GM18517 (cell line): Measurements from ENCODE around the gene JAZF1.

Experiments used
- ATAC-seq: cut with Tn5 transposase; IDR thresholded peaks from one replicate; pipeline ENCODE4 v1.9.1; 2021; ENCODE audit warnings: mild to moderate bottlenecking, moderate library complexity; ENCODE audit not compliant: unreplicated experiment

Gene JAZF1

DNA sequence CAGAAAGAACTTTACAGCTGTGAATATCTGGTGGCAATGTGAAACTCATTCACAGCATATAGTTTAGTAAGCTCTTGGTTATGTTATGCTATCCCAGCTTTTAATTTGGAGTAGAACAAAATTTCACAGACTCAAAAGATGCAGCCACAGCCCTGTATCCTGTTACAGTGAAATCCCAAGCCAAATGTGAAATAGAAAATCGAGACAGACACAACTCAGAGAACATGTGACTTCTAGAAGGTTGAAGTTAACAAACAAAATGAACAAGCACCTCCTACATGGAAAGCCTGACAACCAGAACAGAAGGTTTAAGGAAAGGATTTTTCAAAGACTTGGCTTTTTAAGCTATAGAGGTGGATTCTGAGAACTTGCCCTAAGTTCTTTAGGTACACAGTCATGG is 39.6 kb downstream of the JAZF1 start:
- ATAC-seq = no peak

DNA sequence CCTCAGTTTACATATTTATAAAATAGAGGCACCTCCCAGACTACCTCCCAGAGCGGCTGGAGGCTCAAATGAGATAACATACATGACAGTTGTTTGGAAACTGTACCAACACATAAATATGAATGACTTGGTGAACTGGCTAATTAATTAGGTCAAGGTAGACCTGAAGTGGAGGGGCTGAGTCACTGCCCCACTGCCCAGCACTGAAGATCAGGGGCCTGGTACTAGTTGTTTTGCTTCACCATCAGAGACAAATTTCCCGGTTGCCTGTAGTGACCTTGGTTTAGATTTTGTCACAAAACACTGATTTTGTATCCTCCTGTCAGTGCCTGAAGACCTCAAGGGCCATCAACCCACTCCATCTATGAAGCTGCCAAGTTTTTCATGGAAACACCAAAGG is 41.8 kb downstream of the JAZF1 start:
- no peak for ATAC-seq

GRCh38 chr7:28137463-28137862 is 43.1 kb downstream of the JAZF1 start:
- ATAC-seq = no peak

DNA sequence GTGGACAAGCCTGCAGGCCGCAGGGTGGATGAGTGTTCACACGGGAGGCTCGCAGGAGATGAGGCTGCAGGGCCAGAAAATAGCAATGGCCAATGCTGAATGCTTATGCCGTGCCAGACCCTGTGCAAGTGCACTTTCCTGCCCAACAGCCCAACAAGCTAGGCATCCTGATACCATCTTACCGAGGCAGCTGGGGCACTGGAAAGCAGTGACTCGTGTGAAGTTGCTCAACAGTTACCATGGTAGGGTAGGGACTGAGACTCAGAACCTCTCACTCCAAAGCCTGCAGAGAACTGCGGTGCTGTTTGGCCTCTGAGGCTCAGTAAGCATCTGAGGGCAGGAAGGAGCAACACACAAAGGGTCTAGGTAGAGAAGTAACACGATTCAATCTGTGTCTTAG is 43.7 kb downstream of the JAZF1 start:
- ATAC-seq = no peak

GRCh38 chr7:28136420-28136819 is 44.2 kb downstream of the JAZF1 start:
- ATAC-seq = no peak

DNA sequence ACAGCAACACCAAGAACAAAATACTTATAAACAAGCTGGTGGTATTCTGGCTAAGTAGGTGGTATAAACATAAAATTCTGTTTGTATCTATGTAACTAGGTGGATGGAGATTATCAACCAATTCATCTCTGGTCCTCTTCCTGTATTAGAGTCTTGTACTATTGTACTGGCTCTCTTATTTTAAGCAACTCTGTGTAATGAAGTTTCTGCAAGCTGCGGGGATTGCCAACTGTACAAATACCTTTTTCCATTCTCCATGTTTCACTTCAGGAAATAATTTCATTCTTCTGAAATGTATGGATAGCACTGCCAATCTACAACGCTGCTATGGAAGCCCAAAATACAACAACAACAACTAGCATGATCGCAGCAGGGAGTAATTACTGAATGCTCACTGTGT is 44.8 kb downstream of the JAZF1 start:
- no peak for ATAC-seq

DNA sequence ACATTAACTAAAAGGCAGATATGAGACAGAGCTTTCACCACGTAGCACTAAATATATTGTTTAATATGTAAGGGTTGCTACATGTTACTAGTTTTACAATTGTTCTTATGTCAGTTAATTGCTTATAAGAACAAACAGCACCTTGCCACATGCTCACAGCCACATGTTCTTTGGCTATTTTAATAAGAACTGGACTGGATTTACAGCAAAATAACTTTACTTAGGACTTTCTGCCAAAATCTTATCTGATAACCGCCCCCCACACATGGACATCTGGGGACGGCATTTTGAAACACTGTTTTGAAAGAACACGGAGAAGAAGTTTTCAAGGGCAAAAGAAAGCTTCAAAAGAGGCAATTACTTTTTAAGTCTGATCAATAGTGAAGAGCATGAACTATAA is 45.3 kb downstream of the JAZF1 start:
- no peak for ATAC-seq

GRCh38 chr7:28133872-28134271 is 46.7 kb downstream of the JAZF1 start:
- no peak for ATAC-seq

- ATAC-seq = no peak
Measured at GRCh38 chr7:28132959-28133870, 47.4 kb downstream of the JAZF1 start.

- no peak for ATAC-seq
Measured at GRCh38 chr7:28130277-28130676, 50.3 kb downstream of the JAZF1 start.

- no peak for ATAC-seq
Measured at GRCh38 chr7:28128608-28129007, 52.0 kb downstream of the JAZF1 start.

DNA sequence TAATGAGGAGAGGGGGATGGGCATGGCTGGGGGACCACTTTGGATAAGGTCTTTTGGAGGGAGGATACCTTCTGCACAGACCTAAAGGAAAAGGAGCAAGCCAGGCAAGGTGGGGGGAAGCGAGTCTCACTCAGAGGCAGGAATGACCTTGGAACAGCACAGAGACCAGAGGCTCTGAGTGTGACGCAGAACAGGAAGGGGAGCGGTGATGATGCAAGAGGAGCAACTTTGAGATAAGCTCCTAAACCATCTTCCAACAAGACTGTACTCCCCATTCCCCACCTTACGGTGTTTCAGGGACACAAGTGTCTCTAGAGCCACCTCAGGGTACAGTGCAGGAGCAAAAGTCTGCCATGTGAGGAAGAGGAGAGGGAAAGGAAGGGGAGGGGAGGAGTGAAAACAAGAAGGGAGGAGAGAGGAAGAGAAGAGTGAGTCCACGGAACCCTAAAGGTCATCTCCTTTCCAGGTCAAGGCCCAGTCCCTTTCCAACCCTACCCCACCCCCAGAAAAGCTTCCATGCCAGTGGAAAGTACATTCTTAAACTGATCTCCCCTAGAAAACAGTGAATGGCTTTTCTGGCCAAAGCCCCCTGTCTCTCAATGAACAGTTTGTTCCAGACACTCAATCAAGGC is 54.1 kb downstream of the JAZF1 start:
- no peak for ATAC-seq

DNA sequence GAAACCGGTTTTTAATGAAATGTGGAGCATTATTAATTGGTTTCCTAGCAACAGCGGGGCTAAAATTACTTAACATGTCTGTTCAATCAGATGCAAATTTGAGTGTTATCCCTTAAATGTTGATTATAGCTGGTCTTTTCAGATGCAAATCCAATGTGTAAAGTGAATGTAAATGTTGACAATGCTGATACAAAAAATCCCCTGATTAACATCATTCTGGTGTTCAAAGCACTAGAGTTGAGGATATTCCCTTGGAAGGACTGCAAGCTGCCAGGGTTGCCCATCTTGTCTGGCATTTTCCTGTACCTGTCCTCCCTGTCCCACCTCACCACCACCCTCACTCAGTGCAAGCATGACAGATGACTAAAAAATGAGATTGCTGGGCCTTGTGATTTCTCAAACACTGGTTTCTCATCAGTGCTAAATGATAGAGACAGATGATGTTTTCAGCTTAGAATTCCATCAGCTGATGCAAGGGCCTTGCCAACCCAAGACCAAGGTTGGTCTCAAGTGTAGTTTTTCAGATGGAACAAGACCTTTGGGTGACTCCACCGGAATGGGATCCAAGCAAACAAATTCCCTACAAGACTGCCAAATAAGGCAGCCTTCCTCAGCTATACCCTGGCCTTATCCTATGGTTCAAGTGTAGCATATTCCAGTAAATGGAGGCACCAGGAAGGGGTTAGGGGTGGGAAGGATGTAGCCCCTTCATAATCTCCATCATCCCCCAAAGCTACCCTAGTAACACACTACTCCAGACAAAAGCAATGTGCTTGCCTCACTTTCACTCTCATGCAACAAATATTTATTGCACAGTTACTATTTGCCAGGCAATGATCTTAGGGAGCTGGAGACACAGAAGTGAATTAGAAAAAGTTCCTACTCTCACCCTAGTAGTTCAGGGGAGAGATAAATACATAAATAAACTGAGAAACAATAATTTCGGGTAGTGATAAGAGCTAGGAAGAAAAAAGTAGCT is 54.9 kb downstream of the JAZF1 start:
- no peak for ATAC-seq

DNA sequence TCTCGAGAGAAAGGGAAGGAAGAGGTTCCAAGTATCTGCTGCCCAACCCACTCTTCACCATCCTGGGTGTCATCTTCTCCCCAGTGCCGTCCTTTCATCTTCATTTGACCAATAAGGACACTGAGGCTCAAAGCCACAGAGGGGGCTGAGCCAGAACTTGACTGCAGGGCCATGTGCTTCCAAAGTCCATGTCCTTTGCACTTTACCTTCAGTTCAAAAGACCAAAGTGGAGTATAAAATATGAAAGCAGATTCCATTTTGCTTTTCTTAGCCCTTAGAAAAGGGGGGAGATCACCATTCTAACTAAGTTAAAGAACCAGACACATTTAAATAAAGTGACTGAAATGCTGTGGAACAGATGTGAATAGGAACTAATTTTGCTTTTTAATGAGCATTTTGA is 56.2 kb downstream of the JAZF1 start:
- ATAC-seq = no peak

DNA sequence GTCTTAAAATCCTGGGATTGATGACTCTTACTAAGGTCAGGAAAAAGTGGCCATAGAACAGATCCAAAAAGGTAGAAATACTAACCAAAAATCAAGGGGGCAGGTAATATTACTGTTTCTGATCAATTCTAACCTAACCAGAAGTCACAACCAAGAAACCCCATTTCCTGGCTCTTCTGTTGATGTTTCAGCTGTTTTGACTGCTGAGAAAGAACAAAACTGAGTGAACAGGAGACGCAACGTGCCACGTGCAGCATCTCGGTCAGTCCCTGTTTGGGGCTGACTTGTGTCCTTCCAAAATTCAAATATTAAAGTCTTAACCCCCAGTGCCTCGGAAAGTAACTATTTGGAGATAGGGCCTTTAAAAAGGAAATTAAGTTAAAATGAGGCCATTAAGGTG is 56.8 kb downstream of the JAZF1 start:
- no peak for ATAC-seq

- no peak for ATAC-seq
Measured at GRCh38 chr7:28121496-28121895, 59.1 kb downstream of the JAZF1 start.

DNA sequence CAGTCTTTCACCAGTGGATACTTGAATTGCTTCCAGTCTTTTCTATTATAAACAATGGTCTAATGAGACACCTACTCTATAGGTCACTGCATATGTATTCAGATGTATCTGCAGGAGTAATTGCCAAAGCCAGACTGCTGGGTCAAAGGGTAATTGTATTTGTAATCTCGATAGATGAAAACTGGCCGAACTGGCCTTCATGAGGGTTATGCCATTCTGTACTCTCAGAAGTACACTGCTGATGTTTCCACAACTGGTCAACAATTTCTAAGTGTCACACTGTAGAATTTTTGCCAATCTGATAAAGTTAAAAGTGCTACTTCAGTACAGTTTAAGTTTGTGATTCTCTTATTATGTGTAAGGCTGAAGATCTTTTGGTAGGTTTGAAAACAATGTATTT is 64.6 kb downstream of the JAZF1 start:
- ATAC-seq = no peak

- ATAC-seq = no peak
Measured at GRCh38 chr7:28115261-28115660, 65.3 kb downstream of the JAZF1 start.

- ATAC-seq = no peak
Measured at GRCh38 chr7:28114056-28114455, 66.5 kb downstream of the JAZF1 start.

DNA sequence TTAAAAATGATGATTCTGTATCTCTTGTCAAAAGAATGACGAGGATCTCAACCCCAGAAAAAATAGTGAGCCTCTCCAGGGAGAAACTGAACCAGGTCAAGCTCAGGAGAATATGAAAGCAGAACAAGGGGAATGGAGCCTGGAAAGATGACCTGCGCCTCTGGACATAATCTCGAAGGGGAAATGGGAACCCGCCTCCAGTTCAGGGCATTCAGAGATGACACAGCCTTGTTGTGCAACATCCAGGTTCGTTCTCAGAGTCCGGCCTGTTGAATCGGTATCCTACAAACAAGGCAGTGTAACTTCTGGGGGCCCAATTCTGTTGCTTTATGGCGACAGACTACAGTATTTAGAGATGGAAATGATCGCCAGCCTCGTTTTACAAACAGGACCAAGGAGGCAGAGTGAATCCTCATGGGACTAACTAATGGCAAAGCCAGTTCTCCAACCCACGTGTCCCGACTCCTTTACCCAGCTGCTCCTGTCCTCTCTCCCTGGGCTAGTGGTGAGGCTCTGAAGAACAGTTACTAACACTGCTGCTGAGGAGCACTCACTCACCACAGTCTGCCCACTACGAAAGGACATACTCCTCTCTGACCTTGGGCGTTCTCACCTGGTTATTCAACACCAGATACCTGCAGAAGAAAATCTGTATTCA is 67.6 kb downstream of the JAZF1 start:
- ATAC-seq = no peak

- no peak for ATAC-seq
Measured at GRCh38 chr7:28112467-28112866, 68.1 kb downstream of the JAZF1 start.
